HG03342 (cell line): ENCODE measurements around the gene SEM1.
"Not testable (repeated sequence)": the region's sequence is repeated elsewhere in the genome, so short reads cannot be mapped to it uniquely, and the experiment has no call there.

ENCODE experiments used
- ATAC-seq: cut with Tn5 transposase; IDR thresholded peaks from one replicate; pipeline ENCODE4 v1.9.1; 2021; ENCODE audit warnings: mild to moderate bottlenecking, moderate library complexity; ENCODE audit not compliant: unreplicated experiment

The SEM1 gene

DNA sequence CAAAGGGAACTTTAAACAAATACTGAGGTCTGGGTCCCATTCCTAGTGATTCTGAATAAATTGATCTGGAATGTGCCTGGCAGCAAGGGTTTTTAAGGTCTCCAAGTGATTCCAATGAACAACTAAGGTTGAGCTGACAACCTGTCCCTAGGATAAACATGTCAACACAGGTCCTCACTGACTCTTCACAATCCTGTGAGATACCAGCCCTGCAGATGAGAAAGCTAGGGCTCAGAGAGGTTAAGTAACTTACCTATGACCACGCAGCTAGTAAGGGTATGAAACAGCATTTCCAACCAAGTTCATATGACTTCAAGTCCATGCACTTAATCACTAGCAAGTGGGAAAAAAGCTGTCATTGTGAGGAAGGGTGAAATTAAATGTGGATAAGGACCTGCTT lies 44.0 kb downstream of the SEM1 start:
- ATAC-seq = no peak

DNA sequence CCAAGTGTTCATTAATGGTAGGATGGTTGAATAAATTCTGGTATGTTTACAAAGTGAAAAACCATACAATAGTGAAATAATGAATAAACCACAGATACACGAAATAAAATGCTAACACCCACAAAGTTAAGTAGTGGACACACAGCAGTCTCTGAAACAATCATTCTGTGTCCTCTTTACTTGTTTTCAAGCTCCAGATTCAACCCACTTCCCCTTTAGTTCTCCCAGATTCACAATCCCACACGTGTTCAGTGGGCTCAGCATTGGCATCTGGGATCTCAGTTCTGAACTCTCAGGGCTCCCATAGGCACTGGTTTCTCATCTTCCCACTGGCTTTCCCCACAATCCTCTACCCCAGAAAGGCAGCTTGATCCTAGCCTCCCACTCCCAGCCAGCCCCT lies 44.9 kb downstream of the SEM1 start:
- no peak for ATAC-seq

DNA sequence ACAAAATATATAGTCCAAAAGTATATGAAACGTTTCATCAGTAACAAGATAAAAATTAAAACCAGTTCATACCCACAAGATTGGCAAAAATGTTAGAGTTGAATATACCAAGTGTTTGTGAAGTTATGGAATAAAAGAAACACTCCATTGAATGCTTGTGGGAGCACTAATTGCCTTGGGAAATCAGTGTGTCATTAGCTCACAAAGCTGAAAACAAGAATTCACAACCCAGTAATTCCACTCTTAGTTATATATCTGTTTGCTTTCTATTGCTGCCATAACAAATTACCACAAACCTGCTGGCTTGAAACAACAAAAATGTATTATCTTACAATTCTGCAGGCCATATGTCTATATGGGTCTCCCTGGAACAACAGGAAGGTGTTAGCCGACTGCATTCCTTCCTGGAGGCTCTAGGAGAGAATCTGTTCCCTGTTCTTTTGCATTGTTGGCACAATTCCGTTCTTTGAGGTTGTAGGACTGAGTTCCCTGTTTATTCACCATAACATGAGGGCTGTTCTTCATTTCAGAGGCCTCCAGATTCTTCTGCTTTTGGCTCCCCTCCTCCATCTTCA lies 45.7 kb downstream of the SEM1 start:
- no peak for ATAC-seq

DNA sequence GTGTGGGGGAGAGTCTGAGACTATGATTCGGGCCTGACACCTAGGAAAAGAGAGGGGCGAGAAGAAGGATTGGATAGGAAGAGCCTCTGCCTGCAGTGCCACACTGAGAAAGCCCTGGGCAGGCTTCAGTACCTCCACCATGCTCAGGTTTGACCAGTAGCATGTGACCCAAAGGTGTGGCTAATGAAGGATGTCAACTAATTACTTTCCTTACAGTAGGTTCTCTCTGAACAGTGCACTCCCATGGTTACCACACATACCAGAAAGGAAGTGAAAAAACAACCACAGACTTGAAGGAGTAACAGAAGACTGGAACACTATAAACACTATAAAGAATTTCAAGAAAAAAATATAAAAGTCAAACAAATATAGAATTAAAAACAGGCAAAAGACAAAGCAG lies 46.2 kb downstream of the SEM1 start:
- ATAC-seq = peak; percentile 92

DNA sequence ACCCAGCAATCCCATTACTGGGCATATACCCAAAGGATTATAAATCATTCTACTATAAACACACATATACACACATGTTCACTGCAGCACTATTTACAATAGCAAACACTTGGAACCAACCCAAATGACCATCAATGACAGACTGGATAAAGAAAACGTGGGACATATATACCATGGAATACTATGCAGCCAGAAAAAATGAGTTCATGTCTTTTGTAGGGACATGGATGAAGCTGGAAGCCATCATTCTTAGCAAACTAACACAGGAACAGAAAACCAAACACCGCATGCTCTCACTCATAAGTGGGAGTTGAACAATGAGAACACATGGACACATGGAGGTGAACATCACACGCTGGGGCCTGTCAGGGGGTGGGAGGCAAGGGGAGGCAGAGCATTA lies 47.5 kb downstream of the SEM1 start:
- not testable (repeated sequence) for ATAC-seq

DNA sequence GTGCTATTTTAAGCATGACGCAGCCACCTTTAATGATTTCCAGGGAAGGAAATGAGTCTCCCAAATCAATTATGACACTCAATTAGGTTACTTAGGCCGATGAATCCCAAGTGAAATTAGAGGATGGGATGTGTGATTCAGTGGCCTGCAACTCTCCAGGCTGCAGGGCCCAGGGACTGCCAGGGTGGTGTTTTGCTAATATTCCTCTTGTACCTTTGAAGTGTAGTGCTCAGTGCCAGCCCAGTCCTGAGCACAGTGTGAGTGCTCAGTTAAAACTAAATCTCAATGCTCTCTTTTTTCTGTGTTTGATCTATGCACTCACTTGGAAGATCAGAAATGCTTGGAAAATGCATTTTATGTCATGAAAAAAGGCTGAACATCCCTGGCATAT lies 51.6 kb downstream of the SEM1 start:
- no peak for ATAC-seq

DNA sequence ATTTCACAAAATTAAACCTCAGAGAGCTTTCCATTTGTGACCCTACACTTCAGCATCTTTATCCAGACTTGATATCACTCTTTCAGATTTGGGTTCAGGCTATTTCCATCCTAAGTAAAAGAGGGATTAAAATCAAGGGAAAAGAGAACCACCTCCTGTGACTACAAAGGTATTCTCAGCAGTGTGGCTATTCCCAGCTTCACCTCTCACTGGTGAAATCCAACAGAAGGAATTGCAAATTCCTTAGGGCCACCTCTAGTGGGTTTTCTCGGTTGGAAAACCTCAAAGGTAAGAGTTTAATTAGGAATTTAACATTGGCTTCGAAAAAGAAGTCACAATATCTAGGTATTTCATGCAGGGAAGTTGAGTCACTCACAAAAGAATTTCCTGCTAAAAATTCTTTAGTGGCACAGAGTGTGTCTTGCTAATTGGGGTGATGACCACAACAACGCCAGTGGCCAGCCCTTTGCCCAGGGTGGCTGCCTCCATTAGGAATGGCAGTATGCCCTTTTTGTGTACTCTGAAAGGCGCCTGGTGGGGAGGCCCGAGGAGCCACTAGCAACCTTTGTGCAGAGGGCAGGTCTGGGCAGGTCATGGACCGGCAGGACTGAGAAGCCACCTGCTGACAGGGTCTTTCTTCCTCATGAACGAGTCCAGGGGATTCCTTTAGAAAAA lies 52.2 kb downstream of the SEM1 start:
- ATAC-seq = no peak

DNA sequence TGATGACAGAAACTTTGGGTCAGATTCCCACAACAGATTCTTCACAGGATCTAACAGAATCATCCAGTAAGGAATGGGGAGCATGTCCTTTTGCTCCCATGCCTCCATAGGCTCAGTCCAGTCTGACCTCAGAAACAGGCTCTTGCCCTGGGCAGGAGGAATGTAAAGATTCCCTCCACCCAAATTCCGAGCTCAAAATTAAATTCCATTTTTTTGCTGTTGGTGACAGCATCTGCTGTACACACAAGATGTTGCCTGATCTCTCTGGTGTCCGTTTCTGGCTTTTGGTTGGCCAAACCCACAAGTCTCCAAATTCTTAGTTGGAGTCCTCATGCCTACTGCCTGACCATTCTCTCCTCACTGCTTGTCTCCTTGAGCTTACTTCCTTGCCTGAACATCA lies 53.7 kb downstream of the SEM1 start:
- ATAC-seq = no peak

DNA sequence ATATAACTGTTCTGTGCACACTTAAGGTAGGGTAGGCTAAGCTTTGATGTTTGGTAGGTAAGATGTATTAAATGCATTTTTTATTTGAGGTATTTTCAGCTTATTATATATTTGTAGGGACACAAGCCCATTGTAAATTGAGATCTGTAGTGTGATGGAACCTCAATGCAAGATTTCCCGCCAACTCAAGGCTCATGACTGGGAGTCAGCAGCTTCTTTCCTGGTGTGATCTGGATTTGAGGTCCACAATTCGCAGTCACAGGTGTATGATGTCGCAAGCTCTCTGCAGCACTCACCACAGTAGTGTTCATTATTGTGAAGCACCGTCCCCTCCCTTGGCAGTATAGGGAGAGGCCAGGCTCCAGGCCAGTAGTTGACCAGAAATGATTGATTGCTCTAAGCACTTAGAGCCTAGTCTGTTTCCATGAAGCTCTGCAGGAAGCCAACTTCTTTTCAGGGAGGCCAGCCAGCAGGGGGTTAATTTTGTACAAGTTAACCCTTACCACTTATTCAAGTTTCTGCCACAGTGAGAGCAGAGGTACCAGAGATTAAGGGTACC lies 54.9 kb downstream of the SEM1 start:
- ATAC-seq = no peak

DNA sequence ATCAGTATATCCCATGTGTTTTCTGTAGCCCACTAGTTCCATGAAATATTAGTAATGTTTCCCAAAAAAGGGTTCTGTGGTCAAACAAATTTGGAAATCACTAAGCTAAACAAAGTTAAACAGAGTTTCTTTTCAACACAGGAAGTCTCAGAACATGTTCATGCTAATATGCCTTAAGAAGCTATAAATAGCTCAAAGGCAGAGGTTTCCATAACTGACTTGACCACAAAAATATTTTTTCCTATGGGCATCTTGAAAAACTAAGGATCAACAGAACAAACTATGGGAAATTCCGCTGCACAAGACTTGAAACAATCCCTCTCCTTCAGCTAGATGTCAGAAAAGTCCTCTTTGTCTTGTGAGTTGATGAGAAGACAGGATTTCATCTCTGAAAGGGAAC lies 59.7 kb downstream of the SEM1 start:
- ATAC-seq = no peak

DNA sequence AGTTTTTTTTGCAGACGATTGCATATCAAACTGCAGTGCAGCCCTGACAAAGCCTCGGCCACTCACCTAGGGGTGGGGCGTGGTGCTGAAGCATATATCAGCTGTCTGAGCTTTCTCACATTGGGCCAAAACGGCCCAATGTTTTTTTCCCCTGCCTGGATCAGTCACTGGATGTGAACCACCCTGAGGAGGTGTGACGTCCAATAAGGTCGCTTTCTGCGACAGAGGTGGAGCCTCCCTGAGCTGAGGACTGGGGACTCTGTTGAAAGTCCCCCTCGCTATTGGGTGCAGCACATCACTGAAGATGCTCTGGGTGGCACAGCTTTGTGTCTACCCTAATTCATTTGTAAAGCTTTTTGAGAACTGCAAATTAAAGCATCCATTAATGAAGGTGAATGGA lies 60.9 kb downstream of the SEM1 start:
- ATAC-seq = no peak

DNA sequence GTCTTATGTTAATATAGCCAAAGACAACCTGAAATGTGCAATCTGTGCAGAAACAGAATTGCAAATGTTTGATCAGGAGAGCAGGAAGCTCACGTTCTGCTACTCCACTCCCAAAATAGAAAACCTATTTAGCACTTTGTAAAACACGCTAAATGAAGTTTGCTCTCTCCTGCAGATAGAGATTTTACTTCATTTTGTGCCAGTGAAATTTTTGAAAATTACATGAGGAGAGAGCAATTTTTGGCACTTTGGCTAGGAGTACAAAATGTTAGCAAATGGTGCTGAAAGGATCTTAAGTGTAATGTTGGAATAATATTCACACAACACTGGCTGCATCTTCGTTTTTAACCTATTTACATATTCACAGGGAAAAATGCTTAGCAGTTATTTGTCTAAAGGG lies 61.9 kb downstream of the SEM1 start:
- no peak for ATAC-seq

DNA sequence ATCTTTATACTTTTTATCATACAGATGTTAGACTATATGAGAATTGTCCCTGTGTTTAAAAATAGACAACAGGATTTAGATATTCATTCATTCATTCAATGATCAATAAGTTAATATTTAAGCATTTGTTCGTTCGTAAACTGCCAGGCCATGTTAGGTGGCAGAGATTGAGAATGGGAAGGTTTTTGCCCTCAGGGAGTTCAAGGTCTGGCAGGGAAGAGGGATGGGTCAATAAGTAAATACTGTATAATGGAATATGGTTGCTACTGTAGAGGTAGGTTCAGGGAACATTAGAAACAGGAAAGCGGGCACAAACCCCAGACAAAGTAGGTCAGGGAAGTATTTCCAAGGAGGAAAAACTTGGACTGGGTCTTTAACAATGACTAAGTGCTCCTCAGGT lies 64.6 kb downstream of the SEM1 start:
- no peak for ATAC-seq

DNA sequence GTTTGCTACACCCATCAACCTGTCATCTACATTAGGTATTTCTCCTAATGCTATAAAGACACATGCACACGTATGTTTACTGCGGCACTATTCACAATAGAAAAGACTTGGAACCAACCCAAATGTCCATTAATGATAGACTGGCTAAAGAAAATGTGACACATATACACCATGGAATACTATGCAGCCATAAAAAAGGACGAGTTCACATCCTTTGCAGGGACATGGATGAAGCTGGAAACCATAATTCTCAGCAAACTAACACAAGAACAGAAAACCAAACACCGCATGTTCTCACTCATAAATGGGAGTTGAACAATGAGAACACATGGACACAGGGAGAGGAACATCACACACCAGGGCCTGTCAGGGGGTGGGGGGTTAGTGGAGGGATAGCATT lies 66.2 kb downstream of the SEM1 start:
- not testable (repeated sequence) for ATAC-seq

DNA sequence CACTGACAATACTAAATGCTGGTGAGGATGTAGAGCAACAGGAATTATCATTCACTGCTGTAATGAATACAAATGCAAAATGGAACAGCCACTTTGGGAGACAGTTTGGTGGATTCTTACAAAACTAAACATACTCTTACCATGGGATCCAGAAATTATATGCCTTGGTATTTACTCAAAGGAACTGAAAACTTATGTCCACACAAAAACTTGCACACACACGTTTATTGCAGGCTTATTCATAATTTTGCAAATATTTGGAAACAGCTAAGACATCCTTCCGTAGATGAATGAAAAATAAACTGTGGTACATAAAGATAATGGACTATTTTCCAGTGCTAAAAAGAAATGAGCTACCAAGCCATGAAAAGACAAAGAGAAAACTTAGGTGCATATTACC lies 69.6 kb downstream of the SEM1 start:
- ATAC-seq = no peak
